CD14-positive monocyte (primary cell): ENCODE measurements around the gene CFAP70. TPM values are rescaled to one million over a fixed set of nuclear protein-coding genes. Genes with fewer than 3 reads are reported as not detected.

ENCODE experiments used
- DNase-seq, 3 donors: peaks; one replicate each; pipeline ENCODE4 v3.0.0-alpha.2; 2011 to 2022
- H2AFZ ChIP-seq: 2 replicates; pipeline ENCODE4 v1.6.0; 2012; ENCODE audit warnings: mild to moderate bottlenecking, low read depth, low read length, inconsistent platforms; ENCODE audit not compliant: insufficient read depth, poor library complexity, severe bottlenecking
- H3K27ac ChIP-seq, 2 donors: 1 replicate in 1 of 2; 2 replicates in 1 of 2; pipeline ENCODE4 v1.5.1; 2012 to 2013; ENCODE audit warnings: low read length in 2 of 2, control low read depth in 1 of 2, inconsistent platforms in 1 of 2, low read depth in 1 of 2, mild to moderate bottlenecking in 1 of 2
- H3K27me3 ChIP-seq, 2 donors: one replicate each; pipeline versions ENCODE4 v1.6.0 to v1.6.1; 2011 to 2013; ENCODE audit warnings: low read length in 2 of 2; ENCODE audit not compliant: control insufficient read depth in 2 of 2, insufficient read depth in 2 of 2
- H3K36me3 ChIP-seq, 2 donors: replicated peaks in 1 of 2; 1 replicate in 1 of 2; 2 replicates in 1 of 2; pipeline versions ENCODE4 v1.5.1 to v1.6.1; 2012 to 2013; ENCODE audit warnings: low read length in 2 of 2, control low read depth in 1 of 2, inconsistent platforms in 1 of 2, mild to moderate bottlenecking in 1 of 2; ENCODE audit not compliant: insufficient read depth in 2 of 2, control insufficient read depth in 1 of 2
- H3K4me1 ChIP-seq, 2 donors: 1 replicate in 1 of 2; 2 replicates in 1 of 2; pipeline versions ENCODE4 v1.5.1 to v1.6.1; 2012 to 2013; ENCODE audit warnings: low read length in 2 of 2, control low read depth in 1 of 2, inconsistent platforms in 1 of 2, mild to moderate bottlenecking in 1 of 2, moderate library complexity in 1 of 2; ENCODE audit not compliant: insufficient read depth in 2 of 2, control insufficient read depth in 1 of 2
- H3K4me2 ChIP-seq: replicated peaks from 2 replicates; pipeline ENCODE3; 2012; ENCODE audit warnings: low read length, moderate library complexity, mild to moderate bottlenecking; ENCODE audit not compliant: poor library complexity, severe bottlenecking; ENCODE audit errors: extremely low read depth
- H3K4me3 ChIP-seq, 3 experiments: fragments of 200-600 bp in 1 of 3; sonication (generic) in 1 of 3; replicated peaks in 1 of 3; 1 replicate in 2 of 3; 2 replicates in 1 of 3; pipeline ENCODE4 v1.5.1; 2011 to 2013; ENCODE audit warnings: low read length in 3 of 3, mild to moderate bottlenecking in 3 of 3, control low read depth in 2 of 3, low read depth in 2 of 3, inconsistent platforms in 1 of 3, moderate library complexity in 1 of 3
- H3K79me2 ChIP-seq: 2 replicates; pipeline ENCODE4 v1.6.0; 2012; ENCODE audit warnings: mild to moderate bottlenecking, control low read depth, inconsistent platforms, low read length, moderate library complexity; ENCODE audit not compliant: insufficient read depth
- H3K9ac ChIP-seq: 2 replicates; pipeline ENCODE4 v1.6.0; 2017; ENCODE audit warnings: low read length, mild to moderate bottlenecking; ENCODE audit not compliant: insufficient read depth, poor library complexity, severe bottlenecking
- H3K9me3 ChIP-seq, 2 donors: replicated peaks in 1 of 2; 1 replicate in 1 of 2; 2 replicates in 1 of 2; pipeline versions ENCODE4 v1.5.1 to v1.6.1; 2012 to 2013; ENCODE audit warnings: low read length in 2 of 2, control low read depth in 1 of 2; ENCODE audit not compliant: control insufficient read depth in 1 of 2, insufficient read depth in 1 of 2
- H4K20me1 ChIP-seq: 2 replicates; pipeline ENCODE4 v1.6.0; 2012; ENCODE audit warnings: mild to moderate bottlenecking, low read length, control low read depth, moderate library complexity; ENCODE audit not compliant: insufficient read depth
- H3K27ac Mint-ChIP-seq, 7 donors: one replicate each; pipeline ENCODE4 v1.8.0; 2020; ENCODE audit warnings: mild to moderate bottlenecking in 7 of 7, mixed read lengths in 7 of 7, moderate library complexity in 6 of 7, inconsistent platforms in 2 of 7
- H3K27me3 Mint-ChIP-seq, 3 donors: one replicate each; pipeline ENCODE4 v1.8.0; 2021 to 2022; ENCODE audit warnings: low read depth in 3 of 3, mild to moderate bottlenecking in 3 of 3, mixed read lengths in 3 of 3, moderate library complexity in 3 of 3, inconsistent platforms in 1 of 3
- H3K36me3 Mint-ChIP-seq, 2 donors: one replicate each; pipeline ENCODE4 v1.8.0; 2020; ENCODE audit warnings: mixed read lengths in 2 of 2, inconsistent platforms in 1 of 2, mild to moderate bottlenecking in 1 of 2
- H3K4me1 Mint-ChIP-seq: one replicate; pipeline ENCODE4 v1.8.0; 2020; ENCODE audit warnings: mild to moderate bottlenecking, mixed read lengths
- H3K4me3 Mint-ChIP-seq, 2 donors: one replicate each; pipeline ENCODE4 v1.8.0; 2020; ENCODE audit warnings: mild to moderate bottlenecking in 2 of 2, mixed read lengths in 2 of 2, moderate library complexity in 1 of 2
- H3K9me3 Mint-ChIP-seq, 7 donors: one replicate each; pipeline ENCODE4 v1.8.0; 2020 to 2022; ENCODE audit warnings: mixed read lengths in 7 of 7, mild to moderate bottlenecking in 6 of 7, moderate library complexity in 6 of 7, inconsistent platforms in 2 of 7
- CTCF ChIP-seq: fragments of 200-600 bp; IDR thresholded peaks from one replicate; pipeline ENCODE4 v1.8.0; 2022; ENCODE audit warnings: antibody characterized with exemption, mild to moderate bottlenecking
- WGBS: methylation state at CpG from one replicate; pipeline ENCODE4 v1.1.5; 2013; ENCODE audit warnings: missing lambda C conversion rate; ENCODE audit not compliant: insufficient coverage; 5-methylcytosine and 5-hydroxymethylcytosine counted together
- intact Hi-C, 2 donors: fragments of 100-400 bp; cut with micrococcal nuclease; formaldehyde crosslinking; loops; one replicate each; pipeline versions ENCODE4 v1.15.0 to v1.15.1; 2023
- polyA plus RNA-seq, 3 donors: library from polyadenylated mRNA; depleted of rRNA in 1 of 3; unstranded in 2 of 3; stranded (reverse) in 1 of 3; fragments of 300-500 nt in 2 of 3; fragments of >200 nt in 1 of 3; fragmentation: Illumina TruSeq in 2 of 3; gene quantifications; 1 replicate in 2 of 3; 2 replicates in 1 of 3; pipeline ENCODE4 v1.2.3, GENCODE V29; 2012 to 2021

CFAP70 gene
- polyA plus RNA-seq, 3 donors: 0.13 to 1.1 TPM; not detected in 1

- no peaks in the 10 kb centered on the region for H3K36me3 ChIP-seq
- H3K27me3 ChIP-seq: no peaks in the 10 kb centered on the region
- no CpG with 5 or more reads among the region's 1 CpG for WGBS
- no peak for DNase-seq
- intact Hi-C loops: no loop called here
- Mint-ChIP-seq H3K27me3 (peaks cover 0 to 7% (median 0%) of the 10 kb centered on the region in 3 donors), H3K9me3 (peaks cover 6 to 24% (median 18%) of the 10 kb centered on the region in 7 donors), H3K4me1 (peaks cover 7% of the 10 kb centered on the region), H3K36me3 (peaks cover 0 to 1% of the 10 kb centered on the region in 2 donors), H3K27ac (no peak overlapping the region), H3K4me3 (no peak overlapping the region)
- no peaks in the 10 kb centered on the region for H3K79me2 ChIP-seq
- no peak overlapping the region for H3K4me2 ChIP-seq
- no peak overlapping the region for H3K9ac ChIP-seq
- H3K9me3 ChIP-seq: peaks cover 12 to 13% of the 10 kb centered on the region in 2 donors
- no peaks in the 10 kb centered on the region for H4K20me1 ChIP-seq
- peak; percentile 61 for TF ChIP-seq CTCF
- no peak overlapping the region for H2AFZ ChIP-seq
- H3K27ac ChIP-seq: no peak overlapping the region
- peaks cover 0 to 3% of the 10 kb centered on the region in 2 donors for H3K4me1 ChIP-seq
- H3K4me3 ChIP-seq: no peak overlapping the region
These were observed 94.8 kb downstream of the CFAP70 start for GRCh38 chr10:73263693-73264347.

- Histone ChIP-seq H3K36me3 (no peaks in the 10 kb centered on the region), H3K4me1 (peaks cover 0 to 3% of the 10 kb centered on the region in 2 donors), H3K9me3 (peaks cover 16 to 20% of the 10 kb centered on the region in 2 donors), H3K27me3 (no peaks in the 10 kb centered on the region), H3K9ac (no peak overlapping the region), H3K4me3 (no peak overlapping the region), H3K27ac (no peak overlapping the region), H3K4me2 (no peak overlapping the region), H4K20me1 (no peaks in the 10 kb centered on the region), H2AFZ (no peak overlapping the region), H3K79me2 (no peaks in the 10 kb centered on the region)
- H3K4me3 Mint-ChIP-seq: no peak overlapping the region
- H3K36me3 Mint-ChIP-seq: peaks cover 0 to 1% of the 10 kb centered on the region in 2 donors
- H3K4me1 Mint-ChIP-seq: peaks cover 7% of the 10 kb centered on the region
- intact Hi-C loops: no loop called here
- no peak for TF ChIP-seq CTCF
- DNase-seq: no peak
- H3K27me3 Mint-ChIP-seq: peaks cover 0 to 5% (median 0%) of the 10 kb centered on the region in 3 donors
- 100% methylated on average over 1 of the region's 5 CpGs for WGBS
- no peak overlapping the region for H3K27ac Mint-ChIP-seq
- H3K9me3 Mint-ChIP-seq: peaks cover 7 to 28% (median 25%) of the 10 kb centered on the region in 7 donors
These were observed 95.6 kb downstream of the CFAP70 start for GRCh38 chr10:73262880-73263555.
